ENCODE results near the gene ACP4.
"Not testable (repeated sequence)": the region's sequence is repeated elsewhere in the genome, so short reads cannot be mapped to it uniquely, and the experiment has no call there.

ACP4 gene

DNA sequence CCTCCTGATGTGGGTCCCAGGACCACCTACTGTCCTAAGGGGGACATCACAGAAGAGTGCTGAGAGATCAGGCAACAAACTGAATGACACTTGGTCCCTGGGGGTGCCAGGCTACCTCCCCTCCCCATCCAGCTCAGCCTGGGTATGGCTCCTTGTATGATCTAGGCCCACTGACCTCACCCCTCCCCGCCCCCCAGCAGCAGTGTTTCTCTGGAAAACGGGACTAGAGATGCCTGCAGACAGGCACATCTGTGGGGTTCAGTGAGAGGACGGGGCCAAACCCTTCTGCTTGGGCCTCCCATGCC is 9.3 kb downstream of the ACP4 start:
- Histone ChIP-seq H3K27ac (no peak overlapping the region), H3K36me3 (peaks cover 22 to 69% (median 41%) of the 10 kb centered on the region in 3 donors), H3K4me1 (peaks cover 0 to 25% (median 18%) of the 10 kb centered on the region in 4 donors), H3K4me3 (no peak overlapping the region), H3K27me3 (no peaks in the 10 kb centered on the region), H3K9me3 (no peaks in the 10 kb centered on the region)
- DNase-seq = no peak
- intact Hi-C loops (cut with DNase I; ENCODE audit: low total_unique reads) = no loop called here
- TF ChIP-seq, protein P1, sequence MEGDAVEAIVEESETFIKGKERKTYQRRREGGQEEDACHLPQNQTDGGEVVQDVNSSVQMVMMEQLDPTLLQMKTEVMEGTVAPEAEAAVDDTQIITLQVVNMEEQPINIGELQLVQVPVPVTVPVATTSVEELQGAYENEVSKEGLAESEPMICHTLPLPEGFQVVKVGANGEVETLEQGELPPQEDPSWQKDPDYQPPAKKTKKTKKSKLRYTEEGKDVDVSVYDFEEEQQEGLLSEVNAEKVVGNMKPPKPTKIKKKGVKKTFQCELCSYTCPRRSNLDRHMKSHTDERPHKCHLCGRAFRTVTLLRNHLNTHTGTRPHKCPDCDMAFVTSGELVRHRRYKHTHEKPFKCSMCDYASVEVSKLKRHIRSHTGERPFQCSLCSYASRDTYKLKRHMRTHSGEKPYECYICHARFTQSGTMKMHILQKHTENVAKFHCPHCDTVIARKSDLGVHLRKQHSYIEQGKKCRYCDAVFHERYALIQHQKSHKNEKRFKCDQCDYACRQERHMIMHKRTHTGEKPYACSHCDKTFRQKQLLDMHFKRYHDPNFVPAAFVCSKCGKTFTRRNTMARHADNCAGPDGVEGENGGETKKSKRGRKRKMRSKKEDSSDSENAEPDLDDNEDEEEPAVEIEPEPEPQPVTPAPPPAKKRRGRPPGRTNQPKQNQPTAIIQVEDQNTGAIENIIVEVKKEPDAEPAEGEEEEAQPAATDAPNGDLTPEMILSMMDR (IDR thresholded peaks at IDR 0.05) = no peak

DNA sequence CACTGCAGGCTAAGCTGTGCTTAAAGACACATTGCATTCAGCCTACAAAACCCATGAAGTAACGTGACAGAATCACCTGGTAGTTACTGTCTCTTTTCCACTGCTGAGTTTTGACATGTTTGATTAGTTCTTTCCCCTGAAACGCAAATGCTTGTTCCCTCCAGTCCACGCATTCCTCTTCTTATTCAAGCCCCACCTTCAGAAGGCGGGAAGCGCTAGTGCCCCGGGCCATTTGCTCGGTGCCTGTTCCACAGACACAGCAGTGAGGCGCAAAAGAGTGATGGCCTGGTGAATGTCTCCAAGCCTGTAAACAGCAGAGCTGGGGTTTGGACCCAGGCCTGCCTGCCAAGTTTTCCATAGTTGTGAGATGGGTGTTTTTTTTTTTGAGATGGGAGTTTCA is 10.9 kb downstream of the ACP4 start:
- Histone ChIP-seq H3K27me3 (no peaks in the 10 kb centered on the region), H3K4me3 (no peak overlapping the region), H3K36me3 (peaks cover 22 to 60% (median 41%) of the 10 kb centered on the region in 3 donors), H3K27ac (no peak overlapping the region), H3K4me1 (peaks cover 0 to 24% (median 20%) of the 10 kb centered on the region in 4 donors), H3K9me3 (no peaks in the 10 kb centered on the region)
- intact Hi-C loops (cut with DNase I; ENCODE audit: low total_unique reads) = no loop called here
- no peak for DNase-seq
- TF ChIP-seq, protein P1 (IDR thresholded peaks at IDR 0.05) = no peak

DNA sequence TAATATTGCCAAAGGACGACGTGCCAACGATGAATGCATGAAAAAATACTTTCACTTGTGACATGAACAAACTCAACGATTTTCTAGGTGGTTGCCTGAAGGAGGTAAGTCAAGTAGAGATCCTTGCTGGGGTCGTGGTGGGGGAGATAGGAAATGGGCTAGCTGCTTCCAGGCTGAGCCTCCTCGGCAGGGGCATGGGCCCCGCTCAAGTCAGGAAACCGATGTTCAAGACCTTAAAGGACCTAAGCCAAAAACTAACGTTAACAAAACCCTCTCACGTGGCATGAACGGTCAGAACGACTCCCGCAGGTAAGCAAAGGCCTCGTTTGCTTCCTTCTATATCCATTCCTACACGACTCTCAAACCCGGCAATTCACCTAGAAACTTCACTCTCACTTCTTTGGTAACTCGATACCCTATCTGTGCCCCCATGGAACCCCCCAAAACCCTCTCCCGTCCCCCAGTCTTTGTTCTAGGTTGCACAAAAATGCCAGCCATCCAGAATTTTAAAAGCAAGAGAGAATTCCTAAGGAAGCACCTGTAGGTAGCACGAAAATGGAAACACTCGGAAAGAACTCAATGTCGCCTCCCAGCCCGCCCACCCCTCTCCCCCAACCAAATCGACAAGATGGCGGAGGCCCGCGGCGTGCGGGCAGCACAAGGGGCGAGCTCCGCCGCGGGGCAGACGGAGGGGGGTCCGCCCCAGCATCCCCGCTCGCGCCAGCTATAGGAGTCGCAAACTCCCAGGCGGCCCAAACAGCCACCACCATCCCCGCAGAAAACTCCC is 13.6 kb downstream of the ACP4 start:
- peak overlapping the region; percentile 76 to 90 for H3K4me3 ChIP-seq
- peaks cover 0 to 24% (median 20%) of the 10 kb centered on the region in 4 donors for H3K4me1 ChIP-seq
- no peaks in the 10 kb centered on the region for H3K27me3 ChIP-seq
- no peak for DNase-seq
- TF ChIP-seq, protein P1 (IDR thresholded peaks at IDR 0.05) = no peak
- H3K36me3 ChIP-seq = peaks cover 5 to 32% (median 19%) of the 10 kb centered on the region in 3 donors
- intact Hi-C loops (cut with DNase I; ENCODE audit: low total_unique reads) = no loop called here
- H3K27ac ChIP-seq = peak overlapping the region; percentile 90 to 91
- no peaks in the 10 kb centered on the region for H3K9me3 ChIP-seq

DNA sequence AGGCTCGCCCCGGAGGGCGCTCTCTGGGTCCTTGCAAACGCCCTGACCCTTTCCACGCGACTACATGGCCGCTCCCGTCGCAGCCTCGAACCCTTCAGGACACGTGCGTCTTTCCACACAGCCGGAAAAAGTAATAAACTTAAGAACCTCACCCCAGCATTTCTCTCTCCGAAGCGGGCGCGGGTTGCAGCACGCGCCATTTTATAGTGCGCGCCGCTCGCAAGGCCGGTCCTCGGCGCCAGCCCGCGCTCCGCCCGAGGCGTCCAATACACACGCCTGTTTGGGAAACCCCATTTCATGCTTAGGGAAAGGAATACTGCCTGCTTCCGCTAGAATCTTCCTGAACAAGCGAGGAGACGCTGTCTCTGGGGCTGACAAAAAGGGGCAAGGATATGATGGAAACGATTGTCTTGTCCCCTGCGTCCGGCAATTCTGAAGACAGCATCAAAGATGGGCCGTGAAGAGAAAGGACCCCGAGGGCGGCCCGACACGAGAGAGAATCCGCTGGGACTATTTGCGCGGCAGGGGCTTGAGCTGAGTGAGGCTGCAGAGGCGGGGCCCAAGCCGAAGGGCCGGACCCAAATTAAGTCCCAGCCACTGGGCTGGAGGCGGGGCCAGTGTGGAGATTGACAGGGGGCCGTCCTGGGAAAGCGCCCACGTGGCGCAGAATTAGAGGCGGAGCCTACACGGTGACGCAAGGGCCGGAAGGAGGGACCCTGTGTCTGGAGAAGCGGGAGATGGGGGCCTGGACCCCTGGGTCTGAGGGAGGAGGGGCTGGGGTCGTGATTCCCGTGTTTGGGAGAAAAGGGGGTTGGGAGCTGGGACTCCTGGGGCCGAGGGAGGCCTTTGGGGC is 14.4 kb downstream of the ACP4 start:
- intact Hi-C loops (cut with DNase I; ENCODE audit: low total_unique reads) = no loop called here
- H3K27ac ChIP-seq = peak overlapping the region; percentile 90 to 91
- H3K4me1 ChIP-seq = peaks cover 0 to 24% (median 20%) of the 10 kb centered on the region in 4 donors
- H3K4me3 ChIP-seq = peak overlapping the region; percentile 76 to 90
- H3K36me3 ChIP-seq = peaks cover 5 to 24% (median 12%) of the 10 kb centered on the region in 3 donors
- no peaks in the 10 kb centered on the region for H3K27me3 ChIP-seq
- TF ChIP-seq, protein P1 (IDR thresholded peaks at IDR 0.05) = no peak
- H3K9me3 ChIP-seq = no peaks in the 10 kb centered on the region
- DNase-seq = peak; percentile 99

DNA sequence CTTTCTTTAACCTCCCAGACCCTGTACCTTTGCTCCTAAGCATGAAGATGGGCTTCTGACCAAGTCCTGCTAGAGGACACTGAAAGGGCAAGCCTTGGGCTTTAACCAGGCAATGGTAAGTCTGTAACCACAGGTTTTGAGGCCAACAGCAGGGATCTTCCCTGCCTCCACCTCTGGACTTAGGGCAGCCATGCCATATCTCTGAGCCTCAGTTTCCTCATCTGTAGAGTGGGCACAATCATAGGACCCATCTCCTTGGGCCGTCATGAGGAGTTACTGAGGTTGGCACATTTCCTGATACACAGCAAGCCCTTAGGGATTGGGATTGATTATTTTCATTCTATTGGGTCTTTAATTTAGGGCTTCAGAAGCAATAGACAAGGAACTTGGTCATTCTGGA is 18.6 kb downstream of the ACP4 start:
- H3K36me3 ChIP-seq = no peaks in the 10 kb centered on the region
- no peaks in the 10 kb centered on the region for H3K27me3 ChIP-seq
- no peak for DNase-seq
- no peak overlapping the region for H3K4me3 ChIP-seq
- H3K27ac ChIP-seq = no peak overlapping the region
- H3K9me3 ChIP-seq = no peaks in the 10 kb centered on the region
- TF ChIP-seq, protein P1 (IDR thresholded peaks at IDR 0.05) = no peak
- peaks cover 0 to 7% (median 3%) of the 10 kb centered on the region in 4 donors for H3K4me1 ChIP-seq
- intact Hi-C loops (cut with DNase I; ENCODE audit: low total_unique reads) = no loop called here

DNA sequence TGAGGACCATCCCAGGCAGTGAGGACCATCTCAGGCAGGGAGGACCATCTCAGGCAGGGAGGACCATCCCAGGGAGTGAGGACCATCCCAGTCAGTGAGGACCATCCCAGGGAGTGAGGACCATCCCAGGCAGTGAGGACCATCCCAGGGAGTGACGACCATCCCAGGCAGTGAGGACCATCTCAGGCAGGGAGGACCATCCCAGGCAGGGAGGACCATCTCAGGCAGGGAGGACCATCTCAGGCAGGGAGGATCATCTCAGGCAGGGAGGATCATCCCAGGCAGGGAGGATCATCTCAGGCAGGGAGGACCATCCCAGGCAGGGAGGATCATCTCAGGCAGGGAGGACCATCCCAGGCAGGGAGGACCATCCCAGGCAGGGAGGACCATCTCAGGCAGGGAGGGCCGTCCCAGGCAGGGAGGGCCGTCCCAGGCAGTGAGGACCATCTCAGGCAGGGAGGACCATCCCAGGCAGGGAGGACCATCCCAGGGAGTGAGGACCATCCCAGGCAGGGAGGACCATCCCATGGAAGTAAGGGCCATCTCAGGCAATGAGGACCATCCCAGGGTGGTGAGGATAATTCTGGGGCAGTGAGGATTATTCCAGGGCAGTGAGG is 21.5 kb downstream of the ACP4 start:
- H3K9me3 ChIP-seq; H3K4me1 ChIP-seq; H3K27ac ChIP-seq; DNase-seq; H3K36me3 ChIP-seq; intact Hi-C loops (cut with DNase I; ENCODE audit: low total_unique reads); H3K4me3 ChIP-seq: not testable (repeated sequence)
- H3K27me3 ChIP-seq = peaks cover 0 to 15% of the 10 kb centered on the region in 2 donors

Data from tibial artery (tissue), 4 donors.